ENCODE measurements around the gene CPT1C. TPM values are rescaled to one million over a fixed set of nuclear protein-coding genes. Genes with fewer than 3 reads are reported as not detected.

The CPT1C gene
- total and polyA plus RNA-seq, 2 donors (not counting 3 experiments of a cell fraction or from before 2014, with no cell fraction given): 45.7 to 80.8 TPM

DNA sequence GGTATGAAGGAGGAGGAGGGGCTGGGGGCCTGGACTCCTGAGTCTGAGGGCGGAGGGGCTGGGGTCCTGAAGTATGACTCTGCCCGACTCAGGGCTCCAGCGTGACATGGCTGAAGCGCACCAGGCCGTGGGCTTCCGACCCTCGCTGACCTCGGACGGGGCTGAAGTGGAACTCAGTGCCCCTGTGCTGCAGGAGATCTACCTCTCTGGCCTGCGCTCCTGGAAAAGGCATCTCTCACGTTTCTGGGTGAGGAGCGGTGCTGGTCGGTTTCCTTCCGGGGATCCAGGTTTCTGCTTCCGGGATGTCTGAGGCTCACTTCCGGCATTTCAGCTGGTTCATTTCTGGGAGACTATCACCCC, 1.2 kb downstream of the CPT1C start:
- H3K9me1 ChIP-seq (replicated peaks; ENCODE audit: control insufficient read depth, extremely low read depth, insufficient read depth, low read length): no peaks in the 10 kb centered on the region
- ChIA-PET CTCF (no interaction called here), POLR2A (no interaction called here)
- intact Hi-C loops (cut with micrococcal nuclease): no loop called here
- DNase-seq (ENCODE audit: low read depth, low spot score) (no peak), FAIRE-seq (no peak)
- H3K27me3 ChIP-seq (ENCODE audit: control insufficient read depth in 2 of 2, insufficient read depth in 2 of 2, low read length in 2 of 2): no peaks in the 10 kb centered on the region
- peak overlapping the region in 1 of 3 experiments; percentile 74 for H3K4me3 ChIP-seq (replicated peaks in 1 of 3; ENCODE audit: insufficient read depth in 1 of 3, low read depth in 1 of 3, low read length in 3 of 3)
- peaks cover 37% of the 10 kb centered on the region for H3K4me1 ChIP-seq (ENCODE audit: control insufficient read depth, extremely low read depth, insufficient read depth, low read length)
- BruUV-seq (replicated peaks): no TSS peak
- no peaks in the 10 kb centered on the region for H4K20me1 ChIP-seq (replicated peaks; ENCODE audit: control insufficient read depth, extremely low read depth, insufficient read depth, low read length)
- no peak overlapping the region for H3K27ac ChIP-seq (ENCODE audit: insufficient read depth, low read depth, low read length)
- no peak overlapping the region for H2AFZ ChIP-seq (ENCODE audit: low read depth, low read length)
- dilution Hi-C loops (cut with MboI; ENCODE audit: extremely low pct_ligation_motif_present, low sequenced_read_pairs): no loop called here
- TF ChIP-seq POLR2AphosphoS5 (IDR thresholded peaks at IDR 0.05; ENCODE audit: insufficient read depth, low read depth, low read length) (no peak), GATA2 (IDR thresholded peaks at IDR 0.05; ENCODE audit: insufficient read depth, insufficient read length, low read depth, low read length) (no peak), MYC (IDR thresholded peaks at IDR 0.05; ENCODE audit: low read depth, low read length) (no peak), EZH2 (IDR thresholded peaks at IDR 0.05; ENCODE audit: borderline replicate concordance, low read depth, low read length, severe bottlenecking) (no peak), POLR2A (IDR thresholded peaks at IDR 0.05; ENCODE audit: low read depth, low read length) (no peak), JUN (IDR thresholded peaks at IDR 0.05; ENCODE audit: borderline replicate concordance, insufficient read depth, insufficient read length, low read depth) (no peak), FOS (IDR thresholded peaks at IDR 0.05; ENCODE audit: borderline replicate concordance, insufficient read depth, low read length) (no peak)
- TF ChIP-seq, protein P1, sequence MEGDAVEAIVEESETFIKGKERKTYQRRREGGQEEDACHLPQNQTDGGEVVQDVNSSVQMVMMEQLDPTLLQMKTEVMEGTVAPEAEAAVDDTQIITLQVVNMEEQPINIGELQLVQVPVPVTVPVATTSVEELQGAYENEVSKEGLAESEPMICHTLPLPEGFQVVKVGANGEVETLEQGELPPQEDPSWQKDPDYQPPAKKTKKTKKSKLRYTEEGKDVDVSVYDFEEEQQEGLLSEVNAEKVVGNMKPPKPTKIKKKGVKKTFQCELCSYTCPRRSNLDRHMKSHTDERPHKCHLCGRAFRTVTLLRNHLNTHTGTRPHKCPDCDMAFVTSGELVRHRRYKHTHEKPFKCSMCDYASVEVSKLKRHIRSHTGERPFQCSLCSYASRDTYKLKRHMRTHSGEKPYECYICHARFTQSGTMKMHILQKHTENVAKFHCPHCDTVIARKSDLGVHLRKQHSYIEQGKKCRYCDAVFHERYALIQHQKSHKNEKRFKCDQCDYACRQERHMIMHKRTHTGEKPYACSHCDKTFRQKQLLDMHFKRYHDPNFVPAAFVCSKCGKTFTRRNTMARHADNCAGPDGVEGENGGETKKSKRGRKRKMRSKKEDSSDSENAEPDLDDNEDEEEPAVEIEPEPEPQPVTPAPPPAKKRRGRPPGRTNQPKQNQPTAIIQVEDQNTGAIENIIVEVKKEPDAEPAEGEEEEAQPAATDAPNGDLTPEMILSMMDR (IDR thresholded peaks at IDR 0.05; ENCODE audit: extremely low read depth in 1 of 2, insufficient read depth in 1 of 2, low read depth in 1 of 2, low read length in 2 of 2): no peak
- TF ChIP-seq, protein P2, sequence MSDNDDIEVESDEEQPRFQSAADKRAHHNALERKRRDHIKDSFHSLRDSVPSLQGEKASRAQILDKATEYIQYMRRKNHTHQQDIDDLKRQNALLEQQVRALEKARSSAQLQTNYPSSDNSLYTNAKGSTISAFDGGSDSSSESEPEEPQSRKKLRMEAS (IDR thresholded peaks at IDR 0.05; ENCODE audit: insufficient read depth, insufficient read length): no peak
- H3K36me3 ChIP-seq (ENCODE audit: control insufficient read depth in 2 of 2, extremely low read depth in 1 of 2, insufficient read depth in 2 of 2, low read length in 2 of 2): peaks cover 0 to 3% of the 10 kb centered on the region in 2 experiments
- H3K9me3 ChIP-seq (replicated peaks; ENCODE audit: control insufficient read depth, insufficient read depth, low read length): no peaks in the 10 kb centered on the region
- H3K4me2 ChIP-seq (ENCODE audit: insufficient read depth, low read length): no peak overlapping the region
- no peak overlapping the region for H3K9ac ChIP-seq (replicated peaks; ENCODE audit: extremely low read depth, insufficient read depth, low read length)
- H3K79me2 ChIP-seq (ENCODE audit: control insufficient read depth, insufficient read depth, low read length): no peaks in the 10 kb centered on the region
